ENCODE data around the gene XPNPEP1.

Gene XPNPEP1

GRCh38 chr10:109866168-109866994 lies 56.9 kb downstream of the XPNPEP1 start:
- DNase-seq (ENCODE audit: low read depth, low spot score): no peak

GRCh38 chr10:109863775-109864174 lies 59.5 kb downstream of the XPNPEP1 start:
- no peak for DNase-seq (ENCODE audit: low read depth, low spot score)

GRCh38 chr10:109862738-109863137 lies 60.6 kb downstream of the XPNPEP1 start:
- no peak for DNase-seq (ENCODE audit: low read depth, low spot score)

DNA sequence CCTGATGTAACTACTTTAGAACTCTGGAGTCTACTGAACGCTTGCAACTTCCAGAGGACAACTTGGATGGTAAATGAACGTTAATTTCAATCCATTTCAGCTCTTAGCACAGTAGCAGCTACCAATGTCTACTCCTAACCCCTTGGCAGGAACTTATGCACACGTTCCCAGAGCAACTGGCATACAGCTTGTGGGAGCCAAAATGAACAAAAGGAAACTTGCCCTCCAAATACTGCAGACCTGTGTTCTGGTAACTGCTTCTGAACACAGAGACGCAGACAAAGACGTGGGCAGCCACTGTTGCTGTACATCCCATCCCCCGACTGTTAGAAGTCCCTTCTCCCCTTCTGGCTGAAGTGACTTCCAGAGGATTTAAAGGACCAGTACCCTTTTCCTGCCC lies 61.3 kb downstream of the XPNPEP1 start:
- no peak for DNase-seq (ENCODE audit: low read depth, low spot score)

- DNase-seq (ENCODE audit: low read depth, low spot score): no peak
These were observed 62.2 kb downstream of the XPNPEP1 start for GRCh38 chr10:109861081-109861480.

DNA sequence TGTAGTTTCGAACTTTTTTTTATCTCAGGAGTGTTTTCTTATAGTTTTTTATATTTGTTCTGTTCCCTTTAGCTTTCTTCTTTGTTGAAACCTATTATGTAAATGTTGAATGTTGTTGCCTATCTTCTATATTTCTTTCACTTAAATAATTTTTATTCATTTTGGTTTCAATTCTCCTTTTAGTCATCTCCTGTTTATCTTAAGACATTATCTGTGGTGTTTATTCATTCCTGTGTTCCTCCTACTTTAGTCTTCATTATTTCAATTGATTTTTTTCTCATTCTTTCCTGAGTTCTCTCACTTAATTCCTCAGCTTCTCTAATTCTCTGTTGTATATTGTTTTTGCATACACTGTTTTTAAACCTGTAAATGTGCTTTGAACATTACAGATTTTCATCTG lies 64.1 kb downstream of the XPNPEP1 start:
- no peak for DNase-seq (ENCODE audit: low read depth, low spot score)

GRCh38 chr10:109855746-109856145 lies 67.6 kb downstream of the XPNPEP1 start:
- DNase-seq (ENCODE audit: low read depth, low spot score): no peak

DNA sequence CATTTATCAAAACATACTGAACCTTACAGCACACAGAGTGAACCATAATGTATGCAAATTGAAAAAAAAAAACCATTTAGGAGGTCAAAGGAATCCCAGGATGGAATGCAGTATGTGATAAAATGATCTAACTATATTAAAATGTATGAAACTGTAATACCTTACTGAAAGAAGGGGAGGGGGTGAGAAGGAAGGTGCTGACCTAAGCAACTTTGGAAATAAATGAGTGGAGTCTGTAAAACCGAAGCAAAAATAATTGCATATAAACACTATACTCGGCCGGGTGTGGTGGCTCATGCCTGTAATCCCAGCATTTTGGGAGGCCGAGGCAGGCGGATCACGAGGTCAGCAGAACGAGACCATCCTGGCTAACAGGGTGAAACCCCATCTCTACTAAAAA lies 69.4 kb downstream of the XPNPEP1 start:
- DNase-seq (ENCODE audit: low read depth, low spot score): no peak

- peak; percentile 18 for DNase-seq (ENCODE audit: low read depth, low spot score)
These were observed 70.8 kb downstream of the XPNPEP1 start for GRCh38 chr10:109852475-109853037.

- no peak for DNase-seq (ENCODE audit: low read depth, low spot score)
These were observed 71.5 kb downstream of the XPNPEP1 start for GRCh38 chr10:109851616-109852474.

GRCh38 chr10:109846832-109847231 lies 76.5 kb downstream of the XPNPEP1 start:
- no peak for DNase-seq (ENCODE audit: low read depth, low spot score)

DNA sequence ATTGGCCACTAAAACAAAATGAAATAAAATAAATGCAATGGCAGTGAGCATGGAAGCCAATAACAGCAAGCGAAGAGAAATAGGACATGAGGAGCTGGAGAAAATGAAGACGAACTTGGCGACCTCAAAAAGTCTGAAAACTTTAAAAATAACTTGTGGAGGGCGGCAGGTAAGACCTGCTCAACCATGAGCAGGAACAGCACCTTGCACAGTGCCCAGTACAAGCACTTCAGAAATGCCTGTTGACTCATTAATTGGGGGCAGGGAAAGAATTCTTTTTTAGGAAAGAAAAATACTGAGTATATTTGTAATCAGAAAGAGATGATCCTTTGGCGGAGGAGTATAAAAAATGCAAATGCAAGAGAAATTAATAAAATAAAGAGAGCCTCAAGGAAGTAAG lies 78.0 kb downstream of the XPNPEP1 start:
- DNase-seq (ENCODE audit: low read depth, low spot score): no peak

DNA sequence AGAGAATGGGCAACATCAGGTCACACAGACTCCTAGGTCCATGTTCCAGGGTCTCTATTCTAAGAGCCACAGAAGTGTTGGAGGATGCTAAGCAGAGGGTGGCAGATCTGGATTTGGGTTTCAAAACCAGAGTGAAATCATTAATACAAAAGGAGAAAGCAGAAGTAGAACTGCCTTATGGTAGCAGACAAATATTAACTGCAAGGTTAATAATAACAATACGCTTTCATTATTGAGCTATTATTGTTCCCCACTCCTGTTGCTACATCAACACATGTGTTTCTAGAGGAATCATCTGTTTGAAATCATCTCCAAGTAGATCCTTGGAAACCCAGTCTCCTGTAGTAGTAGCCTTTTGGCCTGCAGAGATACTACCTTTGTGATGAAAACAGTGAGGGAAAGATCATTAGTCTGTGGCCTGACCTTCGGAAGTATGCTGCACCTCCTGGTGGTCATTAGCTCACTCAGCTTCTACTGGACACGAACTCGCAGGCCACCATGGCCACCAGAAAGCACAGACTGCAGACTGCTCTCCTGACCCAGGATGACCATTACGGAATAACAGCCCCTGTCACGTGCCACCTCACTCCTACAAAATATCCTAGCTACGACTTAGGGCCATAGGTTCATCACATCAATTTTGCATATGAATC lies 84.6 kb downstream of the XPNPEP1 start:
- DNase-seq (ENCODE audit: low read depth, low spot score): no peak

DNA sequence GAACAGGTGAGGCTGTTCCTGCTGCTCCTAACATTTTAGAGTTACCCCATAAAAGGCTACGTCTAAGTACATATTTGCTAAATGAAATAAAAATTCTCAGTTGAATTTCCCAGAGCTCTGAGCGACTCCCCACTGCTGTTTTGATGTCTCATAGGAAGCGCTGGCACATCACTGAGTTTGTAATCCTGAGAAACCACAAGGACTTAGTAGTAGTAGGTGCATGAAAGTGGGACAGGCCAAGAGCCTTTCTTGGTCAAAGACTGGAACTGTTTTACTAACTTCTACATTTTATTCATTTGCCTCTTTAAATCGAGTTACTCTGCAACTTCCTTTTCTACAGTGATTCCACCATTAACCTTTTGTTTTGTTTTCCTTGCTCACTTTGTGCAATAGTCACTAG lies 85.9 kb downstream of the XPNPEP1 start:
- no peak for DNase-seq (ENCODE audit: low read depth, low spot score)

- no peak for DNase-seq (ENCODE audit: low read depth, low spot score)
These were observed 88.1 kb downstream of the XPNPEP1 start for GRCh38 chr10:109835257-109835656.

DNA sequence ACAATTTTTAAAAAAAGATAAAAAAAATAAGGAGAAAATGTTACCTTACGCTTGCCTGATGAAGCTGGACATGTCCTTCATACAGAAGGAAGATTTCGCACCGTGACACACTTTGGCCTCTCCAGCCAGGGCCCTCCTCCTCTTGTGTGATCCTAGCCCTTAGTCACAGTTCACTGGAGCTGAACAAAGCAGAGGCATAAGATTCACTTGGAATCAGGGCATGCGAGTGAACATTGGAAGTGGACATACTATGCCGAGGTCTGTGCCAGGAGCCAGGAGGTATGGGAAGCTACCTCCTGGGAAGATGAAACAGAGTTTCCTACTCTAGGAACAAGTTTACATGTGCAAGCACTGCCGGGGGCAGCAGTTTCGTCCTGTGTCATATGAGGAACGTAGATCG lies 91.5 kb downstream of the XPNPEP1 start:
- no peak for DNase-seq (ENCODE audit: low read depth, low spot score)

- no peak for DNase-seq (ENCODE audit: low read depth, low spot score)
These were observed 99.1 kb downstream of the XPNPEP1 start for GRCh38 chr10:109824206-109824605.

DNA sequence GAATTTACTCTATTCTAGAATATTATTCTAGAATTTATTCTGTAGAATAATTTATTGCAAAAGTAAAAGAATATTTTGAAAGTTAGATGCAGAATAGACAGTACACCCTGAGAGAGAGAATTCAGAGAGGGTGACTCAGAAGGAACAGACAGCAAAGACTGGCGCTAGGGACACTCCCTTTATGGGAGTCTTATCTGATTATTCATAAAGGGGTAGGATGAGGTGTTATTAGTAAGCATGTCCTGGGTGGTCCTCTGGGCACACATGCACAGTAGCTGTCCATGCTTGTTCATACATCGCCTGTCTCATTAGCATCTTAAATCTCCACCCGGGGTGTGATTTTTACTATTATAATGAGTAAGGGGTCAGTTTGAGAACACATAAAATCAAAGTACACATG lies 100.1 kb downstream of the XPNPEP1 start:
- DNase-seq (ENCODE audit: low read depth, low spot score): no peak

DNA sequence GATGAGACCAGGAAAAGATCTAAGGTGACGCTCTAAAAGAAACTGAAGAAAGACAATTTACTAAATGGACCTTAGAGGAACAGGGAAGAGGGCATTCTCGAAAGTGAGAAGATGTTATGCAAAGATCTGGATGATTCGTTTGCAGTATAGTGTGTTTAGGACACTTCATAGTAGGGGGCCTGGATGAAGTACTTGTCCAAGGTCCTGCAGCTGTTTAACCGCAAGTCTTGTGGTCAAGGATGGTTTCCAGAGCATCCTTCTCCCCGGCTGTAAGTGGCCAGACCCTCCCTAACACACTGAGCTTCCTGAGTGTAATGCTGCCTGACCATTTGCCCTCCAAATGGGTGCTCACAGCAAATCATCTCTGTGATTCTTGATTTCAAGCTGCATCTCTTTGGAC lies 101.6 kb downstream of the XPNPEP1 start:
- DNase-seq (ENCODE audit: low read depth, low spot score): no peak

- no peak for DNase-seq (ENCODE audit: low read depth, low spot score)
These were observed 102.5 kb downstream of the XPNPEP1 start for GRCh38 chr10:109820620-109821405.

DNA sequence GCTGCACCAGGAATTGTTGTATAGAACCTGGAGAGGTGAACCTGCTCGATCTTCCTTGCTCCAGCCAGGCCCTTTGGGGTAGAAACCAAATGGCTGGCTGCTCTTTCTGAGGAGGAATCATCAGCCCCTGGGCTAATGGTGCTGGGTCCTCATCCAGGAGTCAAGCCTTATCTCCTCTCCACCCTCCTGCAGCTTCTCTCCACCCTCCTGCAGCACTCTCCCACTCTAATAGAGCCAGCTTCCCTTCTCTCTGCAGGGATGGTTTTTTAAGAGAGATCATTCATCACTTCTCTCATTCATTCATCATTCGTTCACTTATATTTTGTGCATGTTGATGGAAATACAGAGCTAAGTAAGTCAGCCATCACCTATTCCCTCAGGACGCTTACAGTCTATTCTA lies 103.5 kb downstream of the XPNPEP1 start:
- DNase-seq (ENCODE audit: low read depth, low spot score): no peak

All from brain pericyte (primary cell).